GM12878 (cell line): ENCODE data around the gene RAI14. TPM values are rescaled to one million over a fixed set of nuclear protein-coding genes. Genes with fewer than 3 reads are reported as not detected.

Experiments
- ATAC-seq: fragments of 200-7000 bp; cut with Tn5 transposase; 3 replicates; pipeline ENCODE4 v1.9.1; 2020; ENCODE audit warnings: mild to moderate bottlenecking, moderate library complexity
- BruUV-seq: library from RNA; stranded (reverse); fragments of 400-500 nt; replicated peaks from 2 replicates; lab custom pipeline; 2021; lab: Mats Ljungman, UMichigan
- CTCF ChIA-PET: fragments of 300-600 bp; sonication (Branson Sonifier 250); formaldehyde crosslinking; extraction: SDS; loops from one replicate; lab custom pipeline; 2021; ENCODE audit warnings: inconsistent platforms; lab: Yijun Ruan, JAX
- POLR2A ChIA-PET: fragments of 350-600 bp; formaldehyde crosslinking; extraction: SDS; loops from one replicate; lab custom pipeline; 2021; ENCODE audit warnings: inconsistent platforms; lab: Charles Lee
- RAD21 ChIA-PET: fragments of 300-600 bp; sonication (Branson Sonifier 250); formaldehyde crosslinking; loops from one replicate; lab custom pipeline; 2023; ENCODE audit warnings: antibody characterized with exemption; ENCODE audit not compliant: unreplicated experiment; lab: Charles Lee
- SMC1A ChIA-PET: fragments of 300-600 bp; sonication (Branson Sonifier 250); formaldehyde crosslinking; loops from one replicate; lab custom pipeline; 2023; ENCODE audit not compliant: unreplicated experiment, uncharacterized antibody; lab: Charles Lee
- DNase-seq: peaks from one replicate; pipeline ENCODE4 v3.0.0-alpha.2; 2011; ENCODE audit warnings: low read depth, low spot score
- FAIRE-seq: peaks from 3 replicates; lab custom pipeline; 2011; peaks lifted over from hg19 to GRCh38; lab: Jason Lieb, UNC
- H2AFZ ChIP-seq: 2 replicates; pipeline ENCODE4 v1.6.0; 2011; ENCODE audit warnings: low read depth, low read length, control low read depth; ENCODE audit not compliant: control insufficient read depth
- H3K27ac ChIP-seq: 2 replicates; pipeline ENCODE4 v1.5.1; 2011; ENCODE audit warnings: control low read depth; ENCODE audit not compliant: control insufficient read depth, insufficient read depth
- H3K27me3 ChIP-seq, 2 experiments: replicated peaks in 1 of 2; 2 replicates each; pipeline versions ENCODE4 v1.6.0 to v1.6.1; 2011; ENCODE audit warnings: low read length in 1 of 2; ENCODE audit not compliant: control insufficient read depth in 2 of 2, insufficient read depth in 2 of 2
- H3K36me3 ChIP-seq, 2 experiments: 2 replicates each; pipeline ENCODE4 v1.5.1; 2011; ENCODE audit warnings: low read length in 1 of 2; ENCODE audit not compliant: control insufficient read depth in 2 of 2, insufficient read depth in 2 of 2
- H3K4me1 ChIP-seq: 2 replicates; pipeline ENCODE4 v1.6.1; 2011; ENCODE audit warnings: mild to moderate bottlenecking, low read length, moderate library complexity, mixed read lengths; ENCODE audit not compliant: control insufficient read depth, insufficient read depth
- H3K4me2 ChIP-seq: 2 replicates; pipeline ENCODE4 v1.6.0; 2011; ENCODE audit warnings: control low read depth; ENCODE audit not compliant: control insufficient read depth, insufficient read depth
- H3K4me3 ChIP-seq: fragments of 200-600 bp; sonication (generic); 2 replicates; pipeline ENCODE4 v1.5.1; 2016
- H3K79me2 ChIP-seq: 2 replicates; pipeline ENCODE4 v1.6.0; 2011; ENCODE audit warnings: low read length; ENCODE audit not compliant: control insufficient read depth, insufficient read depth
- H3K9ac ChIP-seq: 2 replicates; pipeline ENCODE4 v1.8.0; 2011; ENCODE audit warnings: low read length, control low read depth, mixed read lengths; ENCODE audit not compliant: control insufficient read depth, insufficient read depth
- H3K9me3 ChIP-seq: replicated peaks from 3 replicates; pipeline ENCODE4 v1.5.1; 2011; ENCODE audit warnings: mild to moderate bottlenecking, low read length; ENCODE audit not compliant: control insufficient read depth, insufficient read depth
- H4K20me1 ChIP-seq: 2 replicates; pipeline ENCODE4 v1.6.0; 2011; ENCODE audit not compliant: control insufficient read depth, insufficient read depth
- JUNB ChIP-seq: IDR thresholded peaks from 2 replicates; pipeline ENCODE4 v1.6.1; 2016; ENCODE audit warnings: antibody characterized with exemption, mild to moderate bottlenecking
- MEF2A ChIP-seq: IDR thresholded peaks from 2 replicates; pipeline ENCODE4 v1.6.1; 2011; ENCODE audit warnings: low read depth, mild to moderate bottlenecking, low read length, moderate library complexity; ENCODE audit not compliant: insufficient read depth
- MEF2B ChIP-seq: fragments of 450-650 bp; IDR thresholded peaks from 2 replicates; pipeline ENCODE4 v1.6.1; 2018; ENCODE audit warnings: mild to moderate bottlenecking, moderate library complexity; ENCODE audit not compliant: partially characterized antibody, poor library complexity, severe bottlenecking
- USF1 ChIP-seq: IDR thresholded peaks from 2 replicates; pipeline ENCODE4 v1.6.1; 2011; ENCODE audit warnings: borderline replicate concordance, low read depth, mild to moderate bottlenecking, moderate library complexity, mixed read lengths, low read length; ENCODE audit not compliant: insufficient read depth; ENCODE audit errors: extremely low read length
- WGBS: methylation state at CpG from one replicate; pipeline ENCODE4 v1.1.6; 2016; ENCODE audit warnings: low lambda C conversion rate; ENCODE audit not compliant: insufficient replicate concordance, insufficient coverage; ENCODE audit errors: missing lambda C conversion rate; 5-methylcytosine and 5-hydroxymethylcytosine counted together
- in situ Hi-C: fragments of 300-500 bp; cut with MboI; formaldehyde crosslinking; loops from 9 replicates; pipeline ENCODE4 v1.14.3; 2018; ENCODE audit warnings: mixed read lengths
- intact Hi-C: fragments of 100-400 bp; cut with micrococcal nuclease; formaldehyde crosslinking; loops from one replicate; pipeline ENCODE4 v1.14.2; 2022; ENCODE audit not compliant: unreplicated experiment
- polyA plus RNA-seq, 11 experiments: library from polyadenylated mRNA; depleted of rRNA in 4 of 11; unstranded in 6 of 11; stranded (reverse) in 5 of 11; fragments of >200 nt; fragmentation: Nextera tagmentation in 4 of 11; fragmentation: Illumina TruSeq in 1 of 11; extraction: Ambion mirVana in 4 of 11; extraction: Trizol in 1 of 11; gene quantifications; 1 replicate in 1 of 11; 2 replicates in 10 of 11; pipeline versions ENCODE4 v1.2.1 to v1.2.3, GENCODE V29; 2011 to 2016; ENCODE audit warnings: inconsistent platforms in 2 of 11, missing spikeins in 2 of 11, low read depth in 1 of 11
- total RNA-seq, 4 experiments: library from RNA; depleted of rRNA in 3 of 4; stranded (reverse); fragments of >200 nt in 3 of 4; fragmentation: Illumina TruSeq in 1 of 4; extraction: Trizol in 1 of 4; gene quantifications; 2 replicates each; pipeline versions ENCODE4 v1.2.1 to v1.2.3, GENCODE V29; 2013 to 2021
- TF ChIP-seq, protein P1 (sequence below): fragments of 150-350 bp; IDR thresholded peaks from 2 replicates; pipeline ENCODE4 v1.6.1; 2014; ENCODE audit warnings: mild to moderate bottlenecking, low read depth, low read length
- TF ChIP-seq, protein P2 (sequence below): IDR thresholded peaks from 2 replicates; pipeline ENCODE4 v1.6.1; 2012; ENCODE audit warnings: low read depth, low read length, improper control_type of control experiment

Gene RAI14
- total and polyA plus RNA-seq, 10 of the 15 experiments (the other 5 are each of a cell fraction or from before 2014, with no cell fraction given): 0.18 to 4.6 (median 1.9) TPM

GRCh38 chr5:34677428-34677827, 21.3 kb downstream of the RAI14 start (continued):
- TF ChIP-seq USF1: no peak

GRCh38 chr5:34680896-34681295, 24.8 kb downstream of the RAI14 start:
- no peak overlapping the region for H3K27ac ChIP-seq
- BruUV-seq: no TSS peak
- POLR2A ChIA-PET: no interaction called here
- no peaks in the 10 kb centered on the region for H3K4me1 ChIP-seq
- no peak overlapping the region for H3K4me2 ChIP-seq
- no peaks in the 10 kb centered on the region for H3K36me3 ChIP-seq
- no peak for DNase-seq
- no peaks in the 10 kb centered on the region for H3K9me3 ChIP-seq
- TF ChIP-seq JUNB: no peak
- TF ChIP-seq, protein P1, sequence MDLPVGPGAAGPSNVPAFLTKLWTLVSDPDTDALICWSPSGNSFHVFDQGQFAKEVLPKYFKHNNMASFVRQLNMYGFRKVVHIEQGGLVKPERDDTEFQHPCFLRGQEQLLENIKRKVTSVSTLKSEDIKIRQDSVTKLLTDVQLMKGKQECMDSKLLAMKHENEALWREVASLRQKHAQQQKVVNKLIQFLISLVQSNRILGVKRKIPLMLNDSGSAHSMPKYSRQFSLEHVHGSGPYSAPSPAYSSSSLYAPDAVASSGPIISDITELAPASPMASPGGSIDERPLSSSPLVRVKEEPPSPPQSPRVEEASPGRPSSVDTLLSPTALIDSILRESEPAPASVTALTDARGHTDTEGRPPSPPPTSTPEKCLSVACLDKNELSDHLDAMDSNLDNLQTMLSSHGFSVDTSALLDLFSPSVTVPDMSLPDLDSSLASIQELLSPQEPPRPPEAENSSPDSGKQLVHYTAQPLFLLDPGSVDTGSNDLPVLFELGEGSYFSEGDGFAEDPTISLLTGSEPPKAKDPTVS: no peak
- TF ChIP-seq MEF2B: no peak
- TF ChIP-seq MEF2A: no peak
- TF ChIP-seq, protein P2, sequence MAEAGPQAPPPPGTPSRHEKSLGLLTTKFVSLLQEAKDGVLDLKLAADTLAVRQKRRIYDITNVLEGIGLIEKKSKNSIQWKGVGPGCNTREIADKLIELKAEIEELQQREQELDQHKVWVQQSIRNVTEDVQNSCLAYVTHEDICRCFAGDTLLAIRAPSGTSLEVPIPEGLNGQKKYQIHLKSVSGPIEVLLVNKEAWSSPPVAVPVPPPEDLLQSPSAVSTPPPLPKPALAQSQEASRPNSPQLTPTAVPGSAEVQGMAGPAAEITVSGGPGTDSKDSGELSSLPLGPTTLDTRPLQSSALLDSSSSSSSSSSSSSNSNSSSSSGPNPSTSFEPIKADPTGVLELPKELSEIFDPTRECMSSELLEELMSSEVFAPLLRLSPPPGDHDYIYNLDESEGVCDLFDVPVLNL: no peak
- H2AFZ ChIP-seq: no peak overlapping the region
- in situ Hi-C loops: no loop called here
- H3K9ac ChIP-seq: no peak overlapping the region
- no peak for ATAC-seq
- H3K27me3 ChIP-seq: no peaks in the 10 kb centered on the region
- CTCF ChIA-PET: no interaction called here
- intact Hi-C loops: no loop called here
- H3K79me2 ChIP-seq: no peaks in the 10 kb centered on the region
- SMC1A ChIA-PET: no interaction called here
- H4K20me1 ChIP-seq: no peaks in the 10 kb centered on the region
- no peak for FAIRE-seq
- 24% methylated on average over 2 of the region's 2 CpGs for WGBS
- RAD21 ChIA-PET: no interaction called here
- H3K4me3 ChIP-seq: no peak overlapping the region
